ENCODE measurements around the gene C18orf63.

DNA sequence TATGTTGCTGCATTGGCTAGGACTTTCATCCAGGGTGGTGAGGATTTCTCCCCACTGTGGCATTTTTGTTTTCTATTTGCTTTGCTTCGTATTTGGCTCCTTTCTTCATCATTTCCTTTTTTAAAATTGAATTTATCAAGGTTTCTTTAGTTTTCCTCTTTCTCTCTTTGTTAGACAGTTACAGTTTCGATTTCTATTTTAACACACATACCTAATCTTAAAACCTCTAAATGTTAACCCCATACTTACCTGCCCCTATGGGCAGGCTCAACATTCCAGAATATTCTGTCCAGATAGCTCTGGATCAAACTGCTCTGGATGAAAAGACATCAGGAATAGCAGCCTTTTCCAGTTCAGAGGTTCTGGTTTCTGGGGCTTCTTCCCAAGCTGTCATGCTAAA lies 92.2 kb downstream of the C18orf63 start:
- no peak for TF ChIP-seq POLR2AphosphoS5 (IDR thresholded peaks at IDR 0.05; ENCODE audit: low read depth, low read length)
- TF ChIP-seq FOSL1 (IDR thresholded peaks at IDR 0.05; ENCODE audit: low read depth) = no peak
- no peak for TF ChIP-seq ELF1 (IDR thresholded peaks at IDR 0.05; ENCODE audit: borderline replicate concordance, low read depth)
- TF ChIP-seq, protein P1, sequence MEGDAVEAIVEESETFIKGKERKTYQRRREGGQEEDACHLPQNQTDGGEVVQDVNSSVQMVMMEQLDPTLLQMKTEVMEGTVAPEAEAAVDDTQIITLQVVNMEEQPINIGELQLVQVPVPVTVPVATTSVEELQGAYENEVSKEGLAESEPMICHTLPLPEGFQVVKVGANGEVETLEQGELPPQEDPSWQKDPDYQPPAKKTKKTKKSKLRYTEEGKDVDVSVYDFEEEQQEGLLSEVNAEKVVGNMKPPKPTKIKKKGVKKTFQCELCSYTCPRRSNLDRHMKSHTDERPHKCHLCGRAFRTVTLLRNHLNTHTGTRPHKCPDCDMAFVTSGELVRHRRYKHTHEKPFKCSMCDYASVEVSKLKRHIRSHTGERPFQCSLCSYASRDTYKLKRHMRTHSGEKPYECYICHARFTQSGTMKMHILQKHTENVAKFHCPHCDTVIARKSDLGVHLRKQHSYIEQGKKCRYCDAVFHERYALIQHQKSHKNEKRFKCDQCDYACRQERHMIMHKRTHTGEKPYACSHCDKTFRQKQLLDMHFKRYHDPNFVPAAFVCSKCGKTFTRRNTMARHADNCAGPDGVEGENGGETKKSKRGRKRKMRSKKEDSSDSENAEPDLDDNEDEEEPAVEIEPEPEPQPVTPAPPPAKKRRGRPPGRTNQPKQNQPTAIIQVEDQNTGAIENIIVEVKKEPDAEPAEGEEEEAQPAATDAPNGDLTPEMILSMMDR (IDR thresholded peaks at IDR 0.05 in 2 of 3, conservative IDR thresholded peaks at IDR 0.05 in 1 of 3; ENCODE audit: borderline replicate concordance in 1 of 3, insufficient read depth in 1 of 3, low read depth in 2 of 3, low read length in 2 of 3) = no peak
- TF ChIP-seq JUND (IDR thresholded peaks at IDR 0.05) = no peak
- TF ChIP-seq CEBPB (IDR thresholded peaks at IDR 0.05; ENCODE audit: low read depth) = no peak
- TF ChIP-seq SRF (IDR thresholded peaks at IDR 0.05; ENCODE audit: low read depth) = no peak
- no peak for TF ChIP-seq ZNF274 (IDR thresholded peaks at IDR 0.05; ENCODE audit: low read depth, low read length)
- TF ChIP-seq REST (IDR thresholded peaks at IDR 0.05; ENCODE audit: low read depth) = no peak

All from HCT116 (cell line).